NCI-H774 (cell line): Measurements from ENCODE around the gene DMD.
"Not testable (repeated sequence)": the region's sequence is repeated elsewhere in the genome, so short reads cannot be mapped to it uniquely, and the experiment has no call there.

Experiments
- DNase-seq: peaks from one replicate; lab custom pipeline; 2025; lab: John Stamatoyannopoulos, UW

DMD gene

DNA sequence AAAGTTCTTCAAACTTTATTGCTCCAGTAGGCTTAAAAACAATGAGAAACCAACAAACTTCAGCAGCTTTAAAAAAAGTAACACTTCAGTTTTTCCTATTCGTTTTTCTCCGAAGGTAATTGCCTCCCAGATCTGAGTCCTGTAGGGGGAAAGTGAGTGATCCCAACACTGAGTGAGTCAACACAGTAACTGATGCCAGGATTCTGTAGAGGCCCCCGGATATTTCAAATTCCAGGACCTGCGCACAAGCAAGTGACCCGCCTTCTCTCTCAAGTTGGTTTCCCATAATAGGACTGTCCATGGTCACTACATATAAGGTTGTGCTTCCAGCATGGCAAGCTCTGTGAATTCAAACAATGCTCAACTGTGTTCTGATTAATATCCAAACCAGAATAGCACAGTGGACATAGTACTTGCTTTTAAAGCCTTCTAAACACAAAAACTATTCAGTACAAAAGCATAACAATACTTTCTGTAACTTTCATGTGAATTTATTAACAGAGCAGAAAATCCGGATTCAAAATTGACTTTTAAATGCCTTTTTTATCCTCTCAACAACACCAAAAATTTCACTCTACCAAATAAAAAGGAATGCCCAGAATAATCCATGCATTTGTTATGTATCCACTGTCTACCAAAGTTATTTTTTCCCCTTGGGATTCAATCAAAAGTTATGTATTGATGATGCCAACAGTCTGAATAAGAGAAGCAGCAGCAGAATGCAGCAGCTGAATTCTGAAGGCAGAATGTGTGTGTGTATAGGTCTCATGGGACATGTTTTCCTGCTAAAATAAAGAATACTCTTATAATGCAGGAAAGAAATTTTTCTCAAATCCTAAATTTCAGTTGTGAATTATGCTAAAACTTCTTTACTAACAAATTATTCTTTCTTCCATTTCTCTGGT, at the start of gene DMD:
Gene DMD (minus strand): TSS at position 194 of the 905 bp plus-strand sequence. CDS start 237 bp downstream, outside the sequence.
- DNase-seq, result no peak

GRCh38 chrX:33252306-33252825, 41.0 kb upstream of the DMD start:
- DNase-seq, result no peak

- DNase-seq, result no peak
Observed at GRCh38 chrX:33218819-33219218, 7.5 kb upstream of the DMD start.

GRCh38 chrX:33210156-33210555, 1.2 kb downstream of the DMD start:
- no peak for DNase-seq

DNA sequence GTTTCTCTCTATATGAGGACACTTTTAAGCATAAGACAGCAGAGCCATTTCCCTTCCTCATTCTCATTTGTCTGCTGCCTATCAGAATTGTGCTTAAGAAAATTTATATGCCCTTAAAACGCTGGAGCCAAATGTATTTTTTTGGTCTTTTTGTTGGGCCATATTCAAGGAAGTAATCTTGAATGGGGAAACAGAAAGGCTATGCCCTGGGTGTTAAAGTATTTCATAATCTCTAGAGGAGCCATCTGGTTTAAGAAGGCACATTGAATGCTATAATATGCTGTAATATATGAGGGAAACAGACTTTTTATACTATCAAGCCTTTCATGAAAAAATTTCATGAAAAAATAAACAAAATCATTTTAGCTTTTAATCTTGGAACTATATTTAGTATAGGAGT, 4.3 kb downstream of the DMD start:
- no peak for DNase-seq

GRCh38 chrX:33205321-33205720, 6.0 kb downstream of the DMD start:
- no peak for DNase-seq

GRCh38 chrX:33204889-33205288, 6.5 kb downstream of the DMD start:
- DNase-seq, result no peak

DNA sequence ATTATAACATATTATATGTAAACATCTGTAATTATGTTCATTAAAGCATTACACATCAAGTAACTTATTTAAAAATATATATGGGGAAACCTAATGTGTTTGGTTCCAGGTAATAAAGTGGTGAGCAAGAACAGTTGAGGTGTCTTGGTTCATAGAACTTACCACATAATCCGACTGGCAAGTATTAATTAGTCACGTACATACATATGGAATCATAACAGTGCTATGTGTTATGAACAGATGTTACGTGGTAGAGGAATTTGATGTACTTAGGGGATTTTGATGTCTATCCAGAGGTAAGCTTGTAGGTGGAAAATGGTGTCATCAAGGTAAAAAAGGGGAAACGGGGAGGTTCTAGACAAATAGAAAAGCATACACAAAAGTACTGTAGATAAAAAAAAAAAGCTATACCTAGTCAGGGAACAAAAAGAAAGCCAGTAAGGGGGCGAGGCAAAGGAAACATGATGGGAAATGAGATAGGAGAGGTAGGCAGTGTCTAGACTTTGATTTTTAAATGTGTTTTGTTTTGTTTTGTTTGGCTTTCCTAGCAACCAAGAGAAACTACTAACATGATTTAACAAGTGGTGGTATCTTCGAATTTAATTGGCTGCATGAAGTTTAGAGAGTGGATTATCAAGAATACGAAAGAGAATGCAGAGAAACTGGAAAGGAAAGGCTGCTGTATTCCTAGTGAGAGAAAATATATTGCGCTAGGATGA, 12.6 kb downstream of the DMD start:
- no peak for DNase-seq

DNA sequence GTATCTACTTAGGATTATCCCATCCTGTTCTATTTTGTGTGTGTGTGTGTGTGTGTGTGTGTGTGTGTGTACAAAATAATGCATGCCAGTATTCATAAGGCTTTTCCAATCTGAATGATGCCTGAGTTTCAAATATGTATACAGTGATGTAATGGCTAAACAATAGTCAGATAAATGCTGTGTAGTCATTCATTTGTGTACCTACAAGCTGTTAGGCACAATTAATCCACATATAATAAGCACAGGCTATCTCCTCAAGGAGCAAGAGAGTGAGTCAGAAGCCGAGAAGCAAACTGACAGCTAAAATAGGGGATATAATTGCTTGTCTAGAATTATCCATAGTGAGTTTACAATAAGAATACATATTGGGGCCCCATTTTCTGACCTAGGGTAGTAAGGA, 15.7 kb downstream of the DMD start:
- no peak for DNase-seq

- DNase-seq, result no peak
Observed at GRCh38 chrX:33194876-33195433, 16.4 kb downstream of the DMD start.

- no peak for DNase-seq
Observed at GRCh38 chrX:33194289-33194688, 17.1 kb downstream of the DMD start.

DNA sequence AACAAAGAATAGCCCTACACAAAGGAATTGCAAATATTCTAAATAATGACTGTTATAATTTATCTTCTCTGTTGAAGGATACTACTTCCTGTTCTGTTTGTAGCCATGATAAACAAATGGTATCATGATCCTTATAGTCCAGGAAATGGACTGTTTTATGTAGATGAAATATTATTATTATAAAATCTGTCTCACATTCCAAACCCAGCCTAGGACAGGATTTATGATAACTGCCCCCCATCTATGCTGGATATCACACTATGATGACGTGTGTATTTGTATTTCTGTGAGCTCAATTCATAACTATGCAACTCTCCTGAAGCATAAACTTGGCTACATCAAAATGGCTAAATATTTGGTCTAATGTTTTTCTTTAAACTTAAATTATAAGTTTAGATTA, 21.3 kb downstream of the DMD start:
- DNase-seq, result no peak

GRCh38 chrX:33188881-33189280, 22.5 kb downstream of the DMD start:
- no peak for DNase-seq

- DNase-seq, result no peak
Observed at GRCh38 chrX:33188286-33188685, 23.1 kb downstream of the DMD start.

- not testable (repeated sequence) for DNase-seq
Observed at GRCh38 chrX:33184803-33185202, 26.5 kb downstream of the DMD start.

GRCh38 chrX:33183361-33183760, 28.0 kb downstream of the DMD start:
- no peak for DNase-seq

GRCh38 chrX:33178690-33179089, 32.7 kb downstream of the DMD start:
- DNase-seq, result no peak

DNA sequence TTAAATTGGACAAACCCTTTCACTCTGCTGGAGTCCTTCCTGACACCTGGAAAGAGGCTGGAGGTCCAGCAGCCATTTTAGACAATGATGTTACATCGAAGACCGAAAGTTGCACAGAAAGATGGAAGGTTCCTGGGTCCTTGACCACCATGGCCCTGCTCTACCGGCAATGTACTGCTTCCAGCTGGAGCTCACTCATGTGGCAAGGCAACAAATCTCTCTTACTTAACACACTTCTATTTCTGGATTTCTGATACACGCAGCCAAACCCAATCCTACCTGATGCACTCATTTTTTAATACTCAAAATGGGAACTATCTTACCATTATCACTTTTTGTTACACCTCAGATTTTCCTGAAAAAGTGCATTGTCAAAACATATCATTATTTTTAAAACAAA, 33.1 kb downstream of the DMD start:
- DNase-seq, result no peak

GRCh38 chrX:33175201-33175600, 36.1 kb downstream of the DMD start:
- no peak for DNase-seq

GRCh38 chrX:33171041-33171440, 40.3 kb downstream of the DMD start:
- DNase-seq, result no peak

GRCh38 chrX:33161829-33162228, 49.5 kb downstream of the DMD start:
- DNase-seq, result no peak

GRCh38 chrX:33160273-33160672, 51.1 kb downstream of the DMD start:
- no peak for DNase-seq
